SKM-1 treated with dmso at 0.1 percent for 144 hours (cell line): ENCODE measurements around the gene EPHX1.
A peak's percentile ranks its signal among the peaks of the same experiment; 100 is the strongest.
"Not testable (repeated sequence)": the region's sequence is repeated elsewhere in the genome, so short reads cannot be mapped to it uniquely, and the experiment has no call there.

Experiments used
- DNase-seq: peaks from one replicate; lab custom pipeline; 2025; ENCODE audit not compliant: unreplicated experiment; lab: John Stamatoyannopoulos, UW

Gene EPHX1

GRCh38 chr1:225880222-225880588 is 70.3 kb downstream of the EPHX1 start:
- no peak for DNase-seq

GRCh38 chr1:225880636-225881035 is 70.7 kb downstream of the EPHX1 start:
- DNase-seq = no peak

- DNase-seq = peak; percentile 24
Measured at GRCh38 chr1:225881081-225881958, 71.4 kb downstream of the EPHX1 start.

GRCh38 chr1:225881959-225882693 is 72.2 kb downstream of the EPHX1 start, which contains the start of gene TMEM63A:
Gene TMEM63A, minus strand, starts transcription at chr1:225882380. Its CDS starts 4,800 bp downstream, at chr1:225877580.
- DNase-seq = peak; percentile 92

GRCh38 chr1:225882694-225883615 is 73.0 kb downstream of the EPHX1 start:
- peak; percentile 42 for DNase-seq

- no peak for DNase-seq
Measured at GRCh38 chr1:225883616-225884265, 73.8 kb downstream of the EPHX1 start.

GRCh38 chr1:225885336-225885735 is 75.4 kb downstream of the EPHX1 start:
- peak; percentile 89 for DNase-seq

- no peak for DNase-seq
Measured at GRCh38 chr1:225886159-225887029, 76.5 kb downstream of the EPHX1 start.

- DNase-seq = no peak
Measured at GRCh38 chr1:225887030-225887314, 77.0 kb downstream of the EPHX1 start.

GRCh38 chr1:225887554-225888288 is 77.8 kb downstream of the EPHX1 start:
- DNase-seq = not testable (repeated sequence)

GRCh38 chr1:225888289-225888897 is 78.5 kb downstream of the EPHX1 start:
- no peak for DNase-seq

- no peak for DNase-seq
Measured at GRCh38 chr1:225888898-225889601, 79.1 kb downstream of the EPHX1 start, which contains the start of gene LEFTY1. Gene LEFTY1, minus strand, starts transcription at chr1:225889146. Its CDS starts 80 bp downstream, at chr1:225889066.

GRCh38 chr1:225889743-225890142 is 79.8 kb downstream of the EPHX1 start:
- DNase-seq = no peak

GRCh38 chr1:225890346-225891228 is 80.7 kb downstream of the EPHX1 start:
- no peak for DNase-seq

GRCh38 chr1:225891229-225891972 is 81.5 kb downstream of the EPHX1 start:
- DNase-seq = no peak

GRCh38 chr1:225892307-225892706 is 82.4 kb downstream of the EPHX1 start:
- no peak for DNase-seq
